HT1080 (cell line): ENCODE results near the gene ANKRD61. TPM values are rescaled to one million over a fixed set of nuclear protein-coding genes. Genes with fewer than 3 reads are reported as not detected.
"Not testable (repeated sequence)": the region's sequence is repeated elsewhere in the genome, so short reads cannot be mapped to it uniquely, and the experiment has no call there.

Experiments
- DNase-seq: peaks from one replicate; pipeline ENCODE4 v3.0.0-alpha.2; 2015; ENCODE audit warnings: low read depth
- small RNA-seq: library from RNA; depleted of rRNA; stranded (forward); fragments of <200 nt; gene quantifications from one replicate; pipeline ENCODE3, GENCODE V24; 2014
- total RNA-seq: library from RNA; depleted of rRNA; stranded (reverse); fragments of >200 nt; shearing (Covaris generic); gene quantifications from 2 replicates; pipeline ENCODE4 v1.2.3, GENCODE V29; 2014; rRNA removed

ANKRD61 gene
- total RNA-seq, 1 experiment from 2014 or later: 0.18 TPM

- no peak for DNase-seq
Observed at GRCh38 chr7:6028563-6028962, 2.6 kb upstream of the ANKRD61 start.

DNA sequence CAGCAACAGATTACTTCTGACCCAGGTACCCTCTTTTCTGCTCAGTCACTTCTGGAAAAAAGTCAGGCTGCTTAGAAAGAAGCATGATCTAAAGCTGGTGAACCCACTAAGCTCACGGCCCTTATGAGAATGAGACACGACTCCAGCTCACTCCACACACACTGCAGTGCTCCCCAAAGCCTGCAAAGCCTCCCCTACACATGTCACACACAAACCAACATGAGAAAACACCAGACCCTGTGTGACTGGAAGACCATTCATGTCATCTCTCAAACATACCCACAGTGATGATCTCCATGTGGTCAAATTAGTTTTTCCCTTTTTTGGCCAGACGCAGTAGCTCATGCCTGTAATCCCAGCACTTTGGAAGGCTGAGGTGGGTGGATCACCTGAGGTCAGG lies 391 bp downstream of the ANKRD61 start:
- no peak for DNase-seq

- DNase-seq: no peak
Observed at GRCh38 chr7:6032167-6032566, 991 bp downstream of the ANKRD61 start.

GRCh38 chr7:6032641-6033040 lies 1.5 kb downstream of the ANKRD61 start:
- no peak for DNase-seq

DNA sequence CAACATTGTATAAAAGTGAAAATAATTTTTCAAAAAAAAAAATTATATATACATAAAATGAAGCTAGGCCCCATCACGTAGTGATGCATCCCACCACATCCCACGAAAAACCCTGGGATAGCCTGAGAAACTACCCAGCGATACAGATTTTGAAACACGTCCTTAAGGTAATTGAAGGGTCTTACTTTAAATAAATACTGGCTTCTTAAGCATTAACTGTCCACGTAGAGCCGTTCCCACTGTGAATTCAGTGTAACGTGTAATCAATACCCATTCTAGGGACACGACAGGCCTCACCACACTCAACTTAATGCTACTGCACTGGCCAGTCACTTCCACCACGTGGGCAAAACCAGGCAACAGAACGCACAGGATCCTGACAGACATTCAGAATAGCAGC lies 4.0 kb downstream of the ANKRD61 start:
- DNase-seq: no peak

- DNase-seq: no peak
Observed at GRCh38 chr7:6035686-6036085, 4.5 kb downstream of the ANKRD61 start.

GRCh38 chr7:6049780-6050179 lies 18.6 kb downstream of the ANKRD61 start:
- DNase-seq: no peak

- not testable (repeated sequence) for DNase-seq
Observed at GRCh38 chr7:6051185-6051584, 20.0 kb downstream of the ANKRD61 start.

DNA sequence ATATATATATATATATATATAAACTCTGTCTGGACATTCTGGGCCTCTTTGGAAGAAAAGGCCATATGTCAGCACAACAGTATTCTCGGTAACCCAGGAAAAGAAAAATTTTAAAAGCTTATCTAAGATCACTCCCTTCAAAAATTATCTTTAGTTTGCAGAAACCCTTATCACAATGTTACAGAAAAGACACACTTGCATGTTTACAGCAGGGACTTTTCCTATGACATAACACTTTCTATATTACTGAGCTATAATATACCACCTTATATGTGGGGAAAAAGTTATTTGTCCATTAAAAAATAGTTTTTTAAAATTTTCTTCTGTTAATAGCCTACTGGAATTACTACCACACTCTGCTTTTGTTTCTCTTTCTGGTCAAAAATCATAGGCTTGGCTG lies 25.4 kb downstream of the ANKRD61 start:
- DNase-seq: no peak

- no peak for DNase-seq
Observed at GRCh38 chr7:6057316-6058129, 26.3 kb downstream of the ANKRD61 start.

- not testable (repeated sequence) for DNase-seq
Observed at GRCh38 chr7:6059941-6060340, 28.8 kb downstream of the ANKRD61 start.

DNA sequence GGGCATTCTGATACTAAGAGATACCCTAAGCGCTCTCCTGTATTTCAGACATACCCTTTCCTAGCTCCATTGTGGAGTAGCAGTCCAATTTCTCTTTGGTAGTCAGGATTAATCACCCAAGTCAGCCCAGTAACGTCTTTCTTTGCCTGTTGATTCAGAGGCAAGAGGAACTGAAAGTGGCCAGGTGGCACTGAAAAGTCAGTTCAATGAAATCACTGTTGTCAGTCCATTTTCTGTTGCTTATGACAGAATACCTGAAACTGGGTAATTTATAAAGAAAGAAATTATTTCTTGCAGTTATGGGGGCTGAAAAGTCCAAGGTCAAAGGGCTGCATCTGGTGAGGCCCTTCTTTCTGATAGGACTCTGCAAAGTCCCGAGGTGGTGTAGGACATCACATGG lies 40.2 kb downstream of the ANKRD61 start:
- no peak for DNase-seq

GRCh38 chr7:6074612-6075380 lies 43.6 kb downstream of the ANKRD61 start:
- DNase-seq: no peak

- DNase-seq: no peak
Observed at GRCh38 chr7:6078548-6078947, 47.4 kb downstream of the ANKRD61 start.

- DNase-seq: not testable (repeated sequence)
Observed at GRCh38 chr7:6083047-6083446, 51.9 kb downstream of the ANKRD61 start.

Small RNA genes lying within 50 kb of the gene (small RNA-seq; reads per million reads assigned to genes)
- gene RF00019: not detected
- gene RNU6-218P: not detected
- 0.52 reads per million, percentile 56 among the genes with 10 or more reads in this experiment for gene SNORA80D

Other genes starting within 250 kb of the ANKRD61 start
- 29.6 and 30.5 TPM in 2 replicates for gene RNF216, start 249.7 kb upstream of the ANKRD61 start, total RNA-seq
- gene OCM, start 150.6 kb upstream of the ANKRD61 start, total RNA-seq: not detected in 2 replicates
- 63.0 and 67.2 TPM in 2 replicates for gene CCZ1, start 132.6 kb upstream of the ANKRD61 start, total RNA-seq
- gene RSPH10B, start 60.7 kb upstream of the ANKRD61 start, total RNA-seq: not detected in 2 replicates
- 16.0 and 17.3 TPM in 2 replicates for gene PMS2, start 22.3 kb upstream of the ANKRD61 start, total RNA-seq
- 125 and 147 TPM in 2 replicates for gene AIMP2, start 22.1 kb upstream of the ANKRD61 start, total RNA-seq
- gene EIF2AK1, start 27.8 kb downstream of the ANKRD61 start, total RNA-seq: 90.6 and 183 TPM in 2 replicates
- gene USP42, start 73.6 kb downstream of the ANKRD61 start, total RNA-seq: 3.9 TPM in 2 replicates
- gene CYTH3, start 241.2 kb downstream of the ANKRD61 start, total RNA-seq: 15.3 and 20.4 TPM in 2 replicates